Loucy (cell line): Measurements from ENCODE around the gene MICAL2.
A peak's percentile ranks its signal among the peaks of the same experiment; 100 is the strongest.

ENCODE experiments used
- H2AFZ ChIP-seq: fragments of 200-600 bp; sonication (generic); 2 replicates; pipeline ENCODE4 v1.6.0; 2016; ENCODE audit warnings: antibody characterized with exemption, mild to moderate bottlenecking, low read length, moderate library complexity
- H3F3A ChIP-seq: fragments of 200-600 bp; 2 replicates; pipeline ENCODE4 v1.6.0; 2016; ENCODE audit warnings: antibody characterized with exemption, low read depth, mild to moderate bottlenecking
- H3K27me3 ChIP-seq: fragments of 200-600 bp; sonication (generic); 2 replicates; pipeline ENCODE4 v1.6.1; 2014; ENCODE audit warnings: low read length, mild to moderate bottlenecking; ENCODE audit not compliant: insufficient read depth, poor library complexity, severe bottlenecking
- H3K36me3 ChIP-seq: fragments of 200-600 bp; sonication (generic); 2 replicates; pipeline ENCODE4 v1.6.1; 2016; ENCODE audit warnings: low read length; ENCODE audit not compliant: insufficient read depth
- H3K4me1 ChIP-seq: fragments of 200-600 bp; sonication (generic); 2 replicates; pipeline ENCODE4 v1.5.1; 2014; ENCODE audit warnings: low read length, mild to moderate bottlenecking; ENCODE audit not compliant: insufficient read depth, poor library complexity, severe bottlenecking
- H3K4me2 ChIP-seq: fragments of 200-600 bp; sonication (generic); 2 replicates; pipeline ENCODE4 v1.6.0; 2014; ENCODE audit warnings: antibody characterized with exemption, low read length, low read depth, mild to moderate bottlenecking; ENCODE audit not compliant: poor library complexity, severe bottlenecking
- H3K4me3 ChIP-seq: fragments of 200-600 bp; sonication (generic); 2 replicates; pipeline ENCODE4 v1.5.1; 2014; ENCODE audit warnings: low read length, mild to moderate bottlenecking, mixed read lengths; ENCODE audit not compliant: poor library complexity, severe bottlenecking
- H3K79me2 ChIP-seq: fragments of 200-600 bp; sonication (generic); 2 replicates; pipeline ENCODE4 v1.6.1; 2014; ENCODE audit warnings: low read length; ENCODE audit not compliant: insufficient read depth
- H3K9ac ChIP-seq: fragments of 200-600 bp; sonication (generic); 2 replicates; pipeline ENCODE4 v1.6.0; 2014; ENCODE audit warnings: mild to moderate bottlenecking, low read depth, low read length, moderate library complexity; ENCODE audit not compliant: poor library complexity, severe bottlenecking
- H3K9me2 ChIP-seq: fragments of 200-600 bp; sonication (generic); replicated peaks from 2 replicates; pipeline ENCODE4 v1.6.1; 2016; ENCODE audit warnings: low read depth, low read length, mixed read lengths
- H3K9me3 ChIP-seq: fragments of 200-600 bp; sonication (generic); 2 replicates; pipeline ENCODE4 v1.6.1; 2014; ENCODE audit warnings: mild to moderate bottlenecking, antibody characterized with exemption, low read length, low read depth; ENCODE audit not compliant: insufficient read depth
- H4K20me1 ChIP-seq: fragments of 200-600 bp; sonication (generic); 2 replicates; pipeline ENCODE4 v1.6.0; 2014; ENCODE audit warnings: antibody characterized with exemption, low read length, mild to moderate bottlenecking; ENCODE audit not compliant: insufficient read depth, poor library complexity, severe bottlenecking
- CTCF ChIP-seq: fragments of 200-600 bp; sonication (generic); conservative IDR thresholded peaks from 2 replicates; pipeline ENCODE4 v1.5.1; 2014; ENCODE audit warnings: mild to moderate bottlenecking, antibody characterized with exemption, low read length
- EZH2phosphoT487 ChIP-seq: fragments of 200-600 bp; IDR thresholded peaks from 2 replicates; pipeline ENCODE4 v1.6.1; 2018; ENCODE audit warnings: antibody characterized with exemption, mild to moderate bottlenecking, moderate library complexity, borderline replicate concordance

The MICAL2 gene

GRCh38 chr11:12092714-12093113 lies 17.7 kb upstream of the MICAL2 start:
- H3K79me2 ChIP-seq: no peaks in the 10 kb centered on the region
- no peaks in the 10 kb centered on the region for H3K9me3 ChIP-seq
- no peaks in the 10 kb centered on the region for H3F3A ChIP-seq
- no peaks in the 10 kb centered on the region for H4K20me1 ChIP-seq
- H3K4me3 ChIP-seq: no peak overlapping the region
- no peaks in the 10 kb centered on the region for H3K9me2 ChIP-seq
- no peak overlapping the region for H3K9ac ChIP-seq
- H3K36me3 ChIP-seq: no peaks in the 10 kb centered on the region
- H2AFZ ChIP-seq: peak overlapping the region; percentile 13; the same call in 1 of the 2 replicates
- TF ChIP-seq EZH2phosphoT487: no peak
- TF ChIP-seq CTCF: no peak
- H3K27me3 ChIP-seq: no peaks in the 10 kb centered on the region
- no peak overlapping the region for H3K4me2 ChIP-seq
- H3K4me1 ChIP-seq: peaks cover 62% of the 10 kb centered on the region

DNA sequence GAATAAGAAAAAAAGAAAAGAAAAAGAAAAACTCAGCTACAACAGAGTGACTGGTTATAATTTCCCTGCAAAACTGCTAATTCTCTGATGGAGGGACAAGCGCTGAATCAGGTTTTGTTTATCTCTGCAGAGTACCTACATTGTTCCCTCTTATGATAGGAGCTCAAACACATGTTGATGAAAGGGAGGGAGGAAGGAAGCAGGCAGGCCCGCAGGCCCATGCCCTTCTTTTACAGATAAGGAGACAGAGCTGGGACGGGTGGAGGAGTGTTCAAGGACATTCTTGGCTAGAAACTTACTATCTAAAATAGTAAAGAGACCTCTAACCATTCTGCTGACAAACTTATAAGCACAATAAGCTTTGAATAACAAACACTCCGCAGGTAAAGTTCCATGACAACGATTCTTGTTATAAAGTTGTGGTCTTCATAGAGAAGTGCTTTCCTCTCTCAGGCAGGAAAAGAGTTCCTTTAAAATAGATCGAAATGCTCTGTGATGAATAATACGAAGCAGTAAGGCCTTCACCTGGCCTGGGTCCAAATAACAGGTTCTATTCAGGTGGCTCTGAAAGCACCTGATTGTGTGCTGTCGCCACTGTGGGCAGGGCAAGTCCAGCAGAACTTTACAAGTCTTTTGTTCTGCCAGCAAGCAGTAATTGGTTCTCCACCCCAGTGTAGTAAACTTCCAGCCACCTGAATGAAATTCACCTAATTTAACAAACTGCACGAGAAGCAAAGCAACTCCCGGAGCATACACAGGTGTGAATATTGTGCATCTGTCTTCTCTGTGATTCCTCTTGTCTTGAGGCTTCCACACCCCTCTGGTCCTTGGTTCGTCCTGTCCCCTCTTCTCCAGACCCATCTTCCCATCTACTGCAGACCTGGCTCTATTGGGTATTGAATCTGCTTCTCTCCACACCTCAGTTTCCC lies 15.3 kb upstream of the MICAL2 start:
- H3K4me3 ChIP-seq: no peak overlapping the region
- H3K4me2 ChIP-seq: peak overlapping the region; percentile 29
- peaks cover 60% of the 10 kb centered on the region for H3K4me1 ChIP-seq
- no peaks in the 10 kb centered on the region for H3K36me3 ChIP-seq
- no peaks in the 10 kb centered on the region for H3K27me3 ChIP-seq
- H3K9me2 ChIP-seq: no peaks in the 10 kb centered on the region
- no peaks in the 10 kb centered on the region for H4K20me1 ChIP-seq
- no peaks in the 10 kb centered on the region for H3F3A ChIP-seq
- H3K79me2 ChIP-seq: no peaks in the 10 kb centered on the region
- H3K9ac ChIP-seq: peak overlapping the region; percentile 28
- H3K9me3 ChIP-seq: no peaks in the 10 kb centered on the region
- H2AFZ ChIP-seq: peak overlapping the region; percentile 50
- TF ChIP-seq CTCF (no peak), EZH2phosphoT487 (no peak)

GRCh38 chr11:12097219-12097618 lies 13.2 kb upstream of the MICAL2 start:
- Histone ChIP-seq H3K4me2 (no peak overlapping the region), H4K20me1 (no peaks in the 10 kb centered on the region), H3K4me3 (no peak overlapping the region), H3F3A (no peaks in the 10 kb centered on the region), H2AFZ (no peak overlapping the region), H3K9me2 (no peaks in the 10 kb centered on the region), H3K4me1 (peaks cover 49% of the 10 kb centered on the region), H3K27me3 (no peaks in the 10 kb centered on the region), H3K79me2 (no peaks in the 10 kb centered on the region), H3K9me3 (no peaks in the 10 kb centered on the region), H3K36me3 (no peaks in the 10 kb centered on the region), H3K9ac (no peak overlapping the region)
- TF ChIP-seq EZH2phosphoT487: no peak
- TF ChIP-seq CTCF: no peak
